ENCODE results near the gene CYP26B1.

The CYP26B1 gene

DNA sequence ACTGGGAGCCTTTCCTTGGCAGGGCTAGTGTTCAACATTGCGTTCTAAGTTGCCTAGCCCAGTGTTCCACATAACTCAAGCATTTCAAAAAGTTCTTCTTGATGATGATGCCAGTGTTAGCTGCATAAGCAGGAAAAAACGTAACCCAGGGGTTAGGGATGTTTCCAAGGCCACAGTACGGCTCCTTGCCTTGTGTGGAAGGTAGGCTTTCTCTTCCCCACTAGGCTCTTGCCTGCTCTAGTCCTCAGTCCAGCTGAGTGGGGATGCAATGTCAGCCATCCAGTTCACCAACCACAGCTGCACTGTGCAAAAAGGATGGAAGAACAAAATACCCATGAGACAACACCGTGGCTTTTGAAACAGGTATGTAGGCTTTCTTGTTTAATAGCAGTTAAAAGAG is 28.0 kb upstream of the CYP26B1 start:
- no peak for DNase-seq (ENCODE audit: low read depth, low spot score)
- Histone ChIP-seq H3K4me1 (ENCODE audit: control insufficient read depth, insufficient read depth, low read length) (peaks cover 2% of the 10 kb centered on the region; the same call in 1 of the 2 replicates), H3K9me3 (ENCODE audit: control insufficient read depth, insufficient read depth, low read length) (no peaks in the 10 kb centered on the region), H3K36me3 (ENCODE audit: control insufficient read depth, insufficient read depth, low read length) (no peaks in the 10 kb centered on the region), H3K4me3 (ENCODE audit: low read length) (no peak overlapping the region), H3K27me3 (ENCODE audit: control insufficient read depth, insufficient read depth, low read length) (no peaks in the 10 kb centered on the region), H3K27ac (ENCODE audit: low read length) (no peak overlapping the region)
- WGBS (ENCODE audit: insufficient coverage, insufficient read length): no CpG with 5 or more reads among the region's 4 CpGs

DNA sequence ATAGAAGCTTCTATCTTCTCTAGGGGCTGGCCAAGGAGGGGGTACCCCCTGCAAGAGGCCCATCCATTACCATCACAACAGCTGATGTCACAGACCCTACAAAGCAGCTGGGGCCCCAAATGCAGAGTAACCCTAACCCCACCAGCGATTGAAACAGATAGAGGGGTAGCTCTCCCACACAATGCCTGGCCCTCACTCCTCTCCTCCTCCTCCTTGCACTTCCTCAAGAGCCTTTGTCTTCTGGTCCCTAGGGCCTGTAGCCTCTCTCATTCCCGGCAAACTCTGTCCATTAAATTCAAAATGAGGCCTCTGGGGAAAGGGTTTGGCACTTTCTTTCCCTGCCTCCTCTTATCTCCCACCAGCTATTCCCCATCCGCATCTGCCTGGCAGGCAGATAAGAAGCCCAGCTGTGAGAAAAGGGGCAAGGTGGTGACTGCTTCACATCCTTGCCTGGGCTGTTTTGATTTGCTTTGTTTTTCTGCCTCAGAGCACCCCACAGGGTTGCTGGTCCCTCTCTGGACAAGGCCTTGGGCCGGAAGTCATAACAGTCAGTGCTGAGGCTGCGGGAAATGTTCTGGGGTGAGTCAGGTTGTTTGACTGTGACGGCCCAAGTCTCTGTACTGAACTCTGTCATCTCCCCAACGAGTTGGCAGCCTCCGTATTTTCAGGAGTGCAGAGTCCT is 26.1 kb upstream of the CYP26B1 start:
- no peak overlapping the region for H3K27ac ChIP-seq (ENCODE audit: low read length)
- H3K9me3 ChIP-seq (ENCODE audit: control insufficient read depth, insufficient read depth, low read length): no peaks in the 10 kb centered on the region
- no peak overlapping the region for H3K4me3 ChIP-seq (ENCODE audit: low read length)
- no peaks in the 10 kb centered on the region for H3K27me3 ChIP-seq (ENCODE audit: control insufficient read depth, insufficient read depth, low read length)
- DNase-seq (ENCODE audit: low read depth, low spot score): no peak
- no peaks in the 10 kb centered on the region for H3K36me3 ChIP-seq (ENCODE audit: control insufficient read depth, insufficient read depth, low read length)
- H3K4me1 ChIP-seq (ENCODE audit: control insufficient read depth, insufficient read depth, low read length): peaks cover 2% of the 10 kb centered on the region; the same call in 1 of the 2 replicates
- WGBS (ENCODE audit: insufficient coverage, insufficient read length): no CpG with 5 or more reads among the region's 8 CpGs

DNA sequence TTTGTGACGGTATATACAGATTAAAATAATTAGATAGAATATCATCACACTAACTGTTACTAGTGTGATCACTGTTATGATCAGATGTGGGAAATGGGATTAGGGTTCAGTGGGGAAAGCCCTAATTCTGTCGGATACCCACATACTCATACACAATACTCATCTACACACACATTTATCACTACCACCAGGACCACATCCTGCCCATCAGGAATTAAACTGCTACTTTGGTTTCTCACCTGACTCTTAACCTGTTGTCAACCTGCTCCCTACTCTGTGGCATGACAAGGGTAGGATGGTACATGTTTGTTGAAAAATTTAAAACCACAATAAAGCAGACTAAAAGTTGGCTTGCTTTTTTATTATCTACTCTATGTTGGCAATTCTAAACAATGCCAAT is 24.8 kb upstream of the CYP26B1 start:
- no peaks in the 10 kb centered on the region for H3K27me3 ChIP-seq (ENCODE audit: control insufficient read depth, insufficient read depth, low read length)
- H3K4me1 ChIP-seq (ENCODE audit: control insufficient read depth, insufficient read depth, low read length): peaks cover 2% of the 10 kb centered on the region; the same call in 1 of the 2 replicates
- WGBS (ENCODE audit: insufficient coverage, insufficient read length): no CpG with 5 or more reads among the region's 2 CpGs
- no peaks in the 10 kb centered on the region for H3K36me3 ChIP-seq (ENCODE audit: control insufficient read depth, insufficient read depth, low read length)
- no peaks in the 10 kb centered on the region for H3K9me3 ChIP-seq (ENCODE audit: control insufficient read depth, insufficient read depth, low read length)
- DNase-seq (ENCODE audit: low read depth, low spot score): no peak
- H3K4me3 ChIP-seq (ENCODE audit: low read length): no peak overlapping the region
- no peak overlapping the region for H3K27ac ChIP-seq (ENCODE audit: low read length)

DNA sequence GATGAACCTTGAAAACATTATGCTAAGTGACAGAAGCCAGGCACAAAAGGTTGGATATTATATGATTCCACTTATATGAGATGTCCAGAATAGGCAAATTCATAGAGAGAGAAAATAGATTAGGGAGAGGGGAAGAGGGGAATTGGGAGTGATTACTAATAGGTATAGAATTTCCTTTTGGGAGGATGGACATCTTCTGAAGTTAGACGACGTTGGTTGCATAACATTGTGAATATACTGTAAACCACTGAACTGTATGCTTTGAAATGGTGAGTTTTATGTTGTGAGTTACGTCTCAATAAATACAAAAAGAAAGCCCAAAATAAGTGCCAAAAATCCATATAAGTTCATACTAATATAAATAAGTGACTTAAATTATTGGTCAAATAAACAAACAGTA is 18.6 kb upstream of the CYP26B1 start:
- H3K4me1 ChIP-seq (ENCODE audit: control insufficient read depth, insufficient read depth, low read length): no peaks in the 10 kb centered on the region
- no peaks in the 10 kb centered on the region for H3K27me3 ChIP-seq (ENCODE audit: control insufficient read depth, insufficient read depth, low read length)
- DNase-seq (ENCODE audit: low read depth, low spot score): no peak
- no peaks in the 10 kb centered on the region for H3K36me3 ChIP-seq (ENCODE audit: control insufficient read depth, insufficient read depth, low read length)
- WGBS (ENCODE audit: insufficient coverage, insufficient read length): no CpG with 5 or more reads among the region's 3 CpGs
- no peaks in the 10 kb centered on the region for H3K9me3 ChIP-seq (ENCODE audit: control insufficient read depth, insufficient read depth, low read length)
- H3K27ac ChIP-seq (ENCODE audit: low read length): no peak overlapping the region
- H3K4me3 ChIP-seq (ENCODE audit: low read length): no peak overlapping the region

DNA sequence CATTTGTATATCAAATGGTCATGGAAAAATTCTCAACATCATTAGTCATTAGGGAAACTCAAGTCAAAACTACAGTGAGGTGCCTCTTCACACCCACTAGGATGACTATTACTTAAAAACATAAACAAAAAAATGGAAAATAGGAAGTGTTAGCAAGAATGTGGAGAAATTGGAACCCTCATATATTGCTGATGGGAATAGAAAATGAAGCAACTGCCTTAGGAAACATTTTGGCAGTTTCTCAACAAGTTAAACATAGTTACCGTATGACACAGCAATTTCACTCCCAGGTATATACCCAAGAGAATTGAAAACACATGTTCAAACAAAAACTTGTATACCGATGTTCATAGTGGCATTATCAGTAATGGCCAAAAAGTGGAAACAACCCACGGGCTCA is 18.1 kb upstream of the CYP26B1 start:
- WGBS (ENCODE audit: insufficient coverage, insufficient read length): no CpG with 5 or more reads among the region's 3 CpGs
- Histone ChIP-seq H3K27me3 (ENCODE audit: control insufficient read depth, insufficient read depth, low read length) (no peaks in the 10 kb centered on the region), H3K27ac (ENCODE audit: low read length) (no peak overlapping the region), H3K4me3 (ENCODE audit: low read length) (no peak overlapping the region), H3K9me3 (ENCODE audit: control insufficient read depth, insufficient read depth, low read length) (no peaks in the 10 kb centered on the region), H3K4me1 (ENCODE audit: control insufficient read depth, insufficient read depth, low read length) (no peaks in the 10 kb centered on the region), H3K36me3 (ENCODE audit: control insufficient read depth, insufficient read depth, low read length) (no peaks in the 10 kb centered on the region)
- DNase-seq (ENCODE audit: low read depth, low spot score): no peak

DNA sequence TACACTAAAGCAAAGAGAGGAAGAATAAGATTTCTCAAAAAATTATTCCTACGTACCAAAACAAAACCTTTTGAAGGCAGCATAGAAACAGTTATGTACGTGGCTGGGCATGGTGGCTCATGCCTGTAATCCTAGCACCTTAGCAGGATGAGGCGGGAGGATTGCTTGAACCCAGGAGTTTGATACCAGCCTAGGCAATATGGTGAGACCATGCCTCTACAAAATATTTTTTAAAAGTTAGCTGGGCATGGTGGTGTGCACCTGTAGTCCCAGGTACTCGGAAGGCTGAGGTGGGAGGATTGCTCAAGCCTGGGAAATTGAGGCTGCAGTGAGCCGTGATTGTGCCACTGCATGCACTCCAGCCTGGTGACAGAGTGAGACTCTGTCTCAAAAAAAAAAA is 14.9 kb upstream of the CYP26B1 start:
- Histone ChIP-seq H3K27ac (ENCODE audit: low read length) (no peak overlapping the region), H3K36me3 (ENCODE audit: control insufficient read depth, insufficient read depth, low read length) (no peaks in the 10 kb centered on the region), H3K27me3 (ENCODE audit: control insufficient read depth, insufficient read depth, low read length) (no peaks in the 10 kb centered on the region), H3K4me3 (ENCODE audit: low read length) (no peak overlapping the region), H3K9me3 (ENCODE audit: control insufficient read depth, insufficient read depth, low read length) (no peaks in the 10 kb centered on the region), H3K4me1 (ENCODE audit: control insufficient read depth, insufficient read depth, low read length) (no peaks in the 10 kb centered on the region)
- no CpG with 5 or more reads among the region's 5 CpGs for WGBS (ENCODE audit: insufficient coverage, insufficient read length)
- DNase-seq (ENCODE audit: low read depth, low spot score): no peak

DNA sequence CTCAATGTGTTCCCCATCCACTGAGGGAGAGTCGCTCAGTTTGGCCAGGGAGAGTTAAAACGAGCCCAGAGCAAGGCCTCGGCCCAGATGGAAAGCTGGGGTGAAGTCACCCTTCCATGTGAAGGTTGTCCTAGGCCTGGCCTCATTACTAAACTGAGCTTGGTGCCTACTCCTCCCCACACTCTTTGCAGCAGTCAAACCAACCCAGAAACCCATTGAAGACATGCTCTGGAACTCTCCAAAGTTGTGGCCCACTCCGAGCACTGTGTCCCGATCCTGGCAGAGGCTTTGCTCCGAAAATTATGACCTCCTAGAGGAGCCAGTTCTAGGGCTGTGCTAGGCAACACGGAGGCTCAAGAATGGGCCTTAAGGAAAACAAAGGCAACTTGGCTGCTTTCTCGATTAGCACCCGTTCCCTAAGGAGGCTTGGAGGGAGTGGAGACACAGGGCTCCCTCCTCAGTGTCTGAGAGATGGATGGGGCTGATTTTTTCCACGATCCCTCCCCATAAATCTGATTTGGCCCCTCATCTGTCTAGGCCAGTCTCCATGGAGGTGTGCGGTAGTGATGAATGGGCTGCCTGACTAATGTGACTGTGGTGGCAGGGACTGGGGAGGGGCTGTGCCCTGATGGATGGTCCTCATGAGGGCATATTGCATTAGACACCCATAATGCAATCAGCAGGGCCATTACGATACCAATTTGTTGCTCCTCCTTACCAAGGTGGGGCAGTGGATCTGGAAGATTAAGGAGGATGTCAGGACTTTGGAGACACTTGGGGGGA is 11.7 kb upstream of the CYP26B1 start:
- H3K4me3 ChIP-seq (ENCODE audit: low read length): no peak overlapping the region
- no peaks in the 10 kb centered on the region for H3K9me3 ChIP-seq (ENCODE audit: control insufficient read depth, insufficient read depth, low read length)
- no peaks in the 10 kb centered on the region for H3K27me3 ChIP-seq (ENCODE audit: control insufficient read depth, insufficient read depth, low read length)
- no peak overlapping the region for H3K27ac ChIP-seq (ENCODE audit: low read length)
- no CpG with 5 or more reads among the region's 12 CpGs for WGBS (ENCODE audit: insufficient coverage, insufficient read length)
- H3K4me1 ChIP-seq (ENCODE audit: control insufficient read depth, insufficient read depth, low read length): no peaks in the 10 kb centered on the region
- DNase-seq (ENCODE audit: low read depth, low spot score): no peak
- H3K36me3 ChIP-seq (ENCODE audit: control insufficient read depth, insufficient read depth, low read length): no peaks in the 10 kb centered on the region

DNA sequence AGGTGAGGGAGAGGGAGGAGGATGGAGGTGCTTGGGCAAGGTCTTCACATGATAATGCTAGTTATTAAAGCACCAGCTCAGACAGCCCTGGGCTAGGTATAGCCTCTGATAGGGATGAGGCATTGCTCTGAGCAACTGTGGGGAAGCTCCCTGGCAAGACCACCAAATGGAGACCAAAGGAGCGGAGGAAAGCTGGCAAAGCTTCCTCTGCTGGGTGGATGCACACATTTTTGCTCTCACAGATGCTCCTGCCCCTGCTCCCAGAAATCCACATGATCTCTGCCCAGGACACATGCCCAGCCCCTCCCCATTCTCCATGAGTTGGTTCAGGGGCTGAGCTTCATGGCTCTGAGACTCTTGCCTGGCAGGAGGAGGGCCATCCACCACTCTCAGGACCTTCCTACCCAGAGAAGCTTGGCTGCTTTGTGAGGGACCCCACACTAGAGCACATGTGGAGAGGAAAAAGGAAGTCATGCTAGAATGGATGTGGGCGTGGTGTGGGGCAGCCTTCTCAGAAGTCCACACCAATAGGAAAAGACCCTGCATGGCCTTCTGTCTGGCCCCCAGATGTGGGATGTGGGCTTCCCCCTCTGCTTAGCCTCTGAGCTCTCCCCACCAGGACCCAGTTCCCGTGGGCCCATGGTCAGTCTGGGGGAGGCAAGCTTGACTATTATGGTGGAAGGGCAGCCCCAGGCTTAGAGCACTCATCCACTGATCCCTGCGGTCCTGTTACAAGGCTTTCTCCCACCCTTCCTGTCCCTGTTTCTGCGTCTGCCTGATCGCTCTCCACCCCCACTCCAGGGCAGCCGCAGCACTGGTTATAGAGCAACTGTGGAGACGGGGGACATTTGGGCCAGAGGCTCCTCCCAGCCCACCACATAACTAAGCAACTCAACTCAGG is 10.5 kb upstream of the CYP26B1 start:
- Histone ChIP-seq H3K27me3 (ENCODE audit: control insufficient read depth, insufficient read depth, low read length) (no peaks in the 10 kb centered on the region), H3K4me3 (ENCODE audit: low read length) (no peak overlapping the region), H3K4me1 (ENCODE audit: control insufficient read depth, insufficient read depth, low read length) (no peaks in the 10 kb centered on the region), H3K27ac (ENCODE audit: low read length) (no peak overlapping the region), H3K36me3 (ENCODE audit: control insufficient read depth, insufficient read depth, low read length) (no peaks in the 10 kb centered on the region), H3K9me3 (ENCODE audit: control insufficient read depth, insufficient read depth, low read length) (no peaks in the 10 kb centered on the region)
- DNase-seq (ENCODE audit: low read depth, low spot score): no peak
- no CpG with 5 or more reads among the region's 8 CpGs for WGBS (ENCODE audit: insufficient coverage, insufficient read length)

DNA sequence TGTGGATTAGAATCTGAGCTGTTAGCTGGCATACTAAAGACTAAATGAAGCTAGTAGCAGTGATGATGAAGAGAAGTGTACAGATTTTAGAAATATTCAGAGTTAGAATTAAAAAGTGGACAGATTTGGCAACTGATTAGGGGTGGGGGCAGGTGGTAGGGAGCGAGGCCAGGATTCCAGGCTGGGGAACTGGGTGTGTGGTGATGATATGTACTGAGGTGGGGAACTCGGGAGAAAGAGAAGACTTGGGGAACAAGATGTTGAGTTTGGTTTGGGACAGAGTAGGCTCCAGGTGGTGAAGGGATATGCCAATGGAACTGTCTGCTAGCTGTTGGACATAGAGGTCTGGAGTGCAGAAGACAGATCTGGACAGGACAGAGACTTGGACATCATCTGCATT is 9.2 kb upstream of the CYP26B1 start:
- Histone ChIP-seq H3K9me3 (ENCODE audit: control insufficient read depth, insufficient read depth, low read length) (no peaks in the 10 kb centered on the region), H3K4me3 (ENCODE audit: low read length) (no peak overlapping the region), H3K36me3 (ENCODE audit: control insufficient read depth, insufficient read depth, low read length) (no peaks in the 10 kb centered on the region), H3K27ac (ENCODE audit: low read length) (no peak overlapping the region), H3K4me1 (ENCODE audit: control insufficient read depth, insufficient read depth, low read length) (no peaks in the 10 kb centered on the region), H3K27me3 (ENCODE audit: control insufficient read depth, insufficient read depth, low read length) (no peaks in the 10 kb centered on the region)
- WGBS (ENCODE audit: insufficient coverage, insufficient read length): no CpG with 5 or more reads among the region's 2 CpGs
- DNase-seq (ENCODE audit: low read depth, low spot score): no peak

DNA sequence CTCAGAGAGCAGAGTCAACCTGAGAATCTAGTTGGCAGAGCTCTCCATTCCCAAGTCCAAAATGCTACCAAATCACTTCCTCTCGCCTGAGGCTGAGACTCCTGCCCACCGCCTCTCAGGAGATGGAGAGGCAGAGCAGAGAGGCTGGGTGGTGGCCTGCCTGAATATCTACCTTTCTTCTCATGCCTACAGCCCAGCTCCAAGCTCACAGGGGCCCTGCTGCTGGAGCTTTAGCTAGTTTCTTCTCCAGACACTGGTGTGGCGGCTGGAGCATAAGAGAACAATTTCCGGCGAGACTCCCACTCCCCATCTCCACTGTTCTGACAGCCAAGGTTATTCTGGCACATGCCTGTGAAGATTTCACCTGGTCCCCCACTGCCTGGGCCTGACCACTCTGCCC is 8.1 kb upstream of the CYP26B1 start:
- peaks cover 7% of the 10 kb centered on the region; the same call in 1 of the 2 replicates for H3K27me3 ChIP-seq (ENCODE audit: control insufficient read depth, insufficient read depth, low read length)
- H3K4me3 ChIP-seq (ENCODE audit: low read length): no peak overlapping the region
- no peak for DNase-seq (ENCODE audit: low read depth, low spot score)
- H3K9me3 ChIP-seq (ENCODE audit: control insufficient read depth, insufficient read depth, low read length): no peaks in the 10 kb centered on the region
- no peak overlapping the region for H3K27ac ChIP-seq (ENCODE audit: low read length)
- WGBS (ENCODE audit: insufficient coverage, insufficient read length): no CpG with 5 or more reads among the region's 5 CpGs
- H3K4me1 ChIP-seq (ENCODE audit: control insufficient read depth, insufficient read depth, low read length): no peaks in the 10 kb centered on the region
- H3K36me3 ChIP-seq (ENCODE audit: control insufficient read depth, insufficient read depth, low read length): no peaks in the 10 kb centered on the region
